HG03457 (cell line): ENCODE measurements around the gene WNT9A.

Source experiments
- ATAC-seq: cut with Tn5 transposase; IDR thresholded peaks from one replicate; pipeline ENCODE4 v1.9.1; 2021; ENCODE audit warnings: moderate number of reproducible peaks; ENCODE audit not compliant: unreplicated experiment

WNT9A gene

GRCh38 chr1:227942021-227942715, 5.6 kb downstream of the WNT9A start:
- ATAC-seq = no peak

GRCh38 chr1:227941509-227942020, 6.2 kb downstream of the WNT9A start:
- no peak for ATAC-seq

- ATAC-seq = no peak
Measured at GRCh38 chr1:227940791-227941241, 6.9 kb downstream of the WNT9A start.

GRCh38 chr1:227939791-227940771, 7.7 kb downstream of the WNT9A start:
- no peak for ATAC-seq

GRCh38 chr1:227938911-227939790, 8.6 kb downstream of the WNT9A start:
- ATAC-seq = no peak

- no peak for ATAC-seq
Measured at GRCh38 chr1:227938276-227938675, 9.5 kb downstream of the WNT9A start.

GRCh38 chr1:227937838-227938145, 9.9 kb downstream of the WNT9A start:
- no peak for ATAC-seq

GRCh38 chr1:227937031-227937837, 10.5 kb downstream of the WNT9A start:
- ATAC-seq = no peak

- no peak for ATAC-seq
Measured at GRCh38 chr1:227935826-227936225, 11.9 kb downstream of the WNT9A start.

- ATAC-seq = no peak
Measured at GRCh38 chr1:227934476-227935313, 13.0 kb downstream of the WNT9A start.

- no peak for ATAC-seq
Measured at GRCh38 chr1:227929751-227930472, 17.8 kb downstream of the WNT9A start.

- ATAC-seq = no peak
Measured at GRCh38 chr1:227928811-227929375, 18.8 kb downstream of the WNT9A start.

GRCh38 chr1:227927971-227928741, 19.6 kb downstream of the WNT9A start:
- no peak for ATAC-seq

- ATAC-seq = no peak
Measured at GRCh38 chr1:227926896-227927885, 20.5 kb downstream of the WNT9A start.

GRCh38 chr1:227926216-227926791, 21.4 kb downstream of the WNT9A start:
- no peak for ATAC-seq
